MM.1S (cell line): ENCODE data around the gene SLAMF7.

ENCODE experiments used
- DNase-seq: peaks from one replicate; pipeline ENCODE4 v3.0.0-alpha.2; 2015
- H2AFZ ChIP-seq: fragments of 300-600 bp; sonication (generic); 2 replicates; pipeline ENCODE4 v1.6.0; 2016; ENCODE audit warnings: antibody characterized with exemption, low read length
- H3F3A ChIP-seq: fragments of 300-600 bp; sonication (generic); 2 replicates; pipeline ENCODE4 v1.6.1; 2016; ENCODE audit warnings: mild to moderate bottlenecking, antibody characterized with exemption, low read length, moderate library complexity, mixed read lengths; ENCODE audit not compliant: insufficient read depth
- H3K27ac ChIP-seq: fragments of 300-600 bp; sonication (generic); 2 replicates; pipeline ENCODE4 v1.5.1; 2016; ENCODE audit warnings: mild to moderate bottlenecking, low read length
- H3K27me3 ChIP-seq: fragments of 300-600 bp; sonication (generic); replicated peaks from 2 replicates; pipeline ENCODE4 v1.6.0; 2016; ENCODE audit warnings: low read length; ENCODE audit not compliant: insufficient read depth
- H3K36me3 ChIP-seq: fragments of 300-600 bp; sonication (generic); replicated peaks from 2 replicates; pipeline ENCODE4 v1.6.1; 2016; ENCODE audit warnings: mild to moderate bottlenecking, low read length, mixed read lengths; ENCODE audit not compliant: insufficient read depth
- H3K4me1 ChIP-seq: fragments of 300-600 bp; sonication (generic); 2 replicates; pipeline ENCODE4 v1.6.1; 2016; ENCODE audit warnings: low read length, mixed read lengths
- H3K4me2 ChIP-seq: fragments of 300-600 bp; sonication (generic); 2 replicates; pipeline ENCODE4 v1.6.0; 2016; ENCODE audit warnings: low read depth, low read length
- H3K4me3 ChIP-seq: fragments of 300-600 bp; sonication (generic); 2 replicates; pipeline ENCODE4 v1.5.1; 2016; ENCODE audit warnings: low read length, mixed read lengths
- H3K79me2 ChIP-seq: fragments of 300-600 bp; sonication (generic); 2 replicates; pipeline ENCODE4 v1.6.1; 2016; ENCODE audit warnings: mixed run types, low read length, mixed read lengths
- H3K9ac ChIP-seq: fragments of 300-600 bp; sonication (generic); 2 replicates; pipeline ENCODE4 v1.6.1; 2016; ENCODE audit warnings: low read length, mixed read lengths
- H3K9me2 ChIP-seq: fragments of 300-600 bp; sonication (generic); replicated peaks from 2 replicates; pipeline ENCODE4 v1.6.1; 2016; ENCODE audit warnings: mild to moderate bottlenecking, low read length, mixed read lengths; ENCODE audit not compliant: insufficient read depth
- H3K9me3 ChIP-seq: fragments of 300-600 bp; sonication (generic); replicated peaks from 2 replicates; pipeline ENCODE4 v1.6.1; 2016; ENCODE audit warnings: mild to moderate bottlenecking, low read length, mixed read lengths; ENCODE audit not compliant: insufficient read depth
- H4K20me1 ChIP-seq: fragments of 300-600 bp; sonication (generic); 2 replicates; pipeline ENCODE4 v1.6.1; 2016; ENCODE audit warnings: mild to moderate bottlenecking, low read length, moderate library complexity, mixed read lengths; ENCODE audit not compliant: insufficient read depth
- CTCF ChIP-seq: fragments of 300-600 bp; sonication (generic); IDR thresholded peaks from 2 replicates; pipeline ENCODE4 v1.5.1; 2016; ENCODE audit warnings: antibody characterized with exemption, low read length, mixed read lengths
- EZH2 ChIP-seq: fragments of 300-600 bp; sonication (generic); optimal IDR thresholded peaks from 2 replicates; pipeline ENCODE3; 2017; ENCODE audit warnings: low read depth, mild to moderate bottlenecking, antibody characterized with exemption, low read length, mixed read lengths
- EZH2phosphoT487 ChIP-seq: fragments of 300-600 bp; sonication (generic); IDR thresholded peaks from 2 replicates; pipeline ENCODE4 v1.6.1; 2018; ENCODE audit warnings: antibody characterized with exemption, low read length

The SLAMF7 gene

GRCh38 chr1:160744199-160744851, 5.3 kb downstream of the SLAMF7 start:
- H2AFZ ChIP-seq: no peak overlapping the region
- peaks cover 32% of the 10 kb centered on the region; the same call in 1 of the 2 replicates for H4K20me1 ChIP-seq
- TF ChIP-seq EZH2phosphoT487 (no peak), CTCF (peak; percentile 35), EZH2 (no peak)
- H3F3A ChIP-seq: peaks cover 56% of the 10 kb centered on the region
- peak overlapping the region; percentile 92 for H3K4me2 ChIP-seq
- H3K79me2 ChIP-seq: peaks cover 100% of the 10 kb centered on the region
- DNase-seq: peak; percentile 52
- H3K4me3 ChIP-seq: peak overlapping the region; percentile 81; the same call in 1 of the 2 replicates
- H3K4me1 ChIP-seq: peaks cover 44% of the 10 kb centered on the region
- H3K9me2 ChIP-seq: no peaks in the 10 kb centered on the region
- peak overlapping the region; percentile 86; the same call in 1 of the 2 replicates for H3K9ac ChIP-seq
- H3K27me3 ChIP-seq: no peaks in the 10 kb centered on the region
- peaks cover 6% of the 10 kb centered on the region for H3K36me3 ChIP-seq
- H3K27ac ChIP-seq: peak overlapping the region; percentile 88
- H3K9me3 ChIP-seq: no peaks in the 10 kb centered on the region

- Histone ChIP-seq H3K9ac (no peak overlapping the region), H3K27me3 (no peaks in the 10 kb centered on the region), H2AFZ (no peak overlapping the region), H3K9me2 (no peaks in the 10 kb centered on the region), H3K4me3 (no peak overlapping the region), H3K9me3 (no peaks in the 10 kb centered on the region), H3K36me3 (peaks cover 11% of the 10 kb centered on the region), H4K20me1 (peaks cover 35% of the 10 kb centered on the region; the same call in 1 of the 2 replicates), H3F3A (peaks cover 54% of the 10 kb centered on the region), H3K27ac (peak overlapping the region; percentile 88; the same call in 1 of the 2 replicates), H3K4me2 (peak overlapping the region; percentile 92), H3K4me1 (peaks cover 44% of the 10 kb centered on the region), H3K79me2 (peaks cover 100% of the 10 kb centered on the region)
- TF ChIP-seq EZH2 (no peak), CTCF (no peak), EZH2phosphoT487 (no peak)
- no peak for DNase-seq
Observed at GRCh38 chr1:160744852-160745520, 5.9 kb downstream of the SLAMF7 start.

- Histone ChIP-seq H3K4me1 (peaks cover 44% of the 10 kb centered on the region), H3K4me2 (no peak overlapping the region), H3K27ac (no peak overlapping the region)
Observed at GRCh38 chr1:160745551-160745950, 6.5 kb downstream of the SLAMF7 start.

More at GRCh38 chr1:160745551-160745950, 6.5 kb downstream of the SLAMF7 start:
- Histone ChIP-seq H3K4me3 (no peak overlapping the region), H3K79me2 (peaks cover 100% of the 10 kb centered on the region), H3K36me3 (peaks cover 17% of the 10 kb centered on the region), H4K20me1 (peaks cover 39% of the 10 kb centered on the region; the same call in 1 of the 2 replicates), H3K9ac (no peak overlapping the region), H3F3A (peaks cover 53% of the 10 kb centered on the region), H2AFZ (no peak overlapping the region), H3K27me3 (no peaks in the 10 kb centered on the region), H3K9me2 (no peaks in the 10 kb centered on the region), H3K9me3 (no peaks in the 10 kb centered on the region)
- DNase-seq: no peak
- no peak for TF ChIP-seq EZH2
- TF ChIP-seq EZH2phosphoT487: no peak
- TF ChIP-seq CTCF: no peak
